Measurements from ENCODE around the gene USP32. TPM values are rescaled to one million over a fixed set of nuclear protein-coding genes. Genes with fewer than 3 reads are reported as not detected.
"Not testable (repeated sequence)": the region's sequence is repeated elsewhere in the genome, so short reads cannot be mapped to it uniquely, and the experiment has no call there.

USP32 gene
- total and polyA plus RNA-seq, 10 of the 15 experiments (the other 5 are each of a cell fraction or from before 2014, with no cell fraction given), result 7.8 to 37.3 (median 25.5) TPM

DNA sequence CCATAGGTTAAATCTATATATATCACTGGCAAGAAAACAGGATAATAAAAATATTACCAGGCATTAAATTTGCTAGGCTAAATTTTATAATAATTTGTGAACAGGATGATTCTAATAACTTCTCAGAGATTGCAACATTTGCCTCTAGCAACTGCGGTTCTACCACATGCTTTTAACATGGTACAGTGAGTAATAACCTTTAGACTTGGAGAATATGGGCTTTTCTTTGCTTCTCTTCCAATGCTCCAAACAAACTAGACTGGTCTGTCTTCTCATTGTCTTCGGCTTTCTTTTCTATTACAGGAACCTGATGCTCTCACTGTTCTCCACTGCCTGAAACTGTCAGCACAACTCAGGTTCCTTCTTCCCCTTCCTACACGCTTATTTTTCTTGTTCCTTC is 161.6 kb downstream of the USP32 start:
- in situ Hi-C loops (cut with MboI), result no loop called here
- Histone ChIP-seq H3K79me2 (ENCODE audit: control insufficient read depth, insufficient read depth, low read length) (no peaks in the 10 kb centered on the region), H3K4me3 (no peak overlapping the region), H3K27me3 (replicated peaks in 1 of 2; ENCODE audit: control insufficient read depth in 2 of 2, insufficient read depth in 2 of 2, low read length in 1 of 2) (no peaks in the 10 kb centered on the region), H4K20me1 (ENCODE audit: control insufficient read depth, insufficient read depth) (no peaks in the 10 kb centered on the region), H3K36me3 (ENCODE audit: control insufficient read depth in 2 of 2, insufficient read depth in 2 of 2, low read length in 1 of 2) (peaks cover 0 to 4% of the 10 kb centered on the region in 2 experiments; a peak in 1 of 4 replicates), H2AFZ (ENCODE audit: control insufficient read depth, low read depth, low read length) (no peak overlapping the region), H3K9me3 (replicated peaks; ENCODE audit: control insufficient read depth, insufficient read depth, low read length) (no peaks in the 10 kb centered on the region), H3K9ac (ENCODE audit: control insufficient read depth, insufficient read depth, low read length) (no peak overlapping the region), H3K4me1 (ENCODE audit: control insufficient read depth, insufficient read depth, low read length) (no peaks in the 10 kb centered on the region), H3K4me2 (ENCODE audit: control insufficient read depth, insufficient read depth) (no peak overlapping the region), H3K27ac (ENCODE audit: control insufficient read depth, insufficient read depth) (no peak overlapping the region)
- ATAC-seq, result no peak
- intact Hi-C loops (cut with micrococcal nuclease; ENCODE audit: unreplicated experiment), result no loop called here
- ChIA-PET POLR2A (no interaction called here), RAD21 (ENCODE audit: unreplicated experiment) (interaction anchor here (0.9 to 2.6 kb wide), 5 partner anchors 87 to 195 kb away, joined by 3 to 9 read pairs (median 5); no protein-coding TSS in a partner anchor), SMC1A (ENCODE audit: uncharacterized antibody, unreplicated experiment) (interaction anchor here (1.0 to 1.8 kb wide), 4 partner anchors 11 to 209 kb away, joined by 3 to 7 read pairs (median 3); partner anchors contain the start of gene HEATR6), CTCF (interaction anchor here (0.6 to 2.8 kb wide), 14 partner anchors 11 to 408 kb away, joined by 3 to 19 read pairs (median 5); no protein-coding TSS in a partner anchor)
- WGBS (ENCODE audit: insufficient coverage, insufficient replicate concordance, low lambda C conversion rate, missing lambda C conversion rate), result 93% methylated on average over 3 of the region's 3 CpGs
- TF ChIP-seq ZZZ3 (IDR thresholded peaks at IDR 0.05; ENCODE audit: control insufficient read depth, insufficient read length, low read depth), result no peak
- TF ChIP-seq ZNF622 (IDR thresholded peaks at IDR 0.05), result no peak
- no peak for TF ChIP-seq HCFC1 (IDR thresholded peaks at IDR 0.05; ENCODE audit: low read length)
- peak; percentile 34; the same call in 1 of the 2 replicates for TF ChIP-seq NFXL1 (IDR thresholded peaks at IDR 0.05; ENCODE audit: borderline replicate concordance)
- no peak for FAIRE-seq
- BruUV-seq (replicated peaks), result TSS peak; percentile 16
- no peak for DNase-seq (ENCODE audit: low read depth, low spot score)

DNA sequence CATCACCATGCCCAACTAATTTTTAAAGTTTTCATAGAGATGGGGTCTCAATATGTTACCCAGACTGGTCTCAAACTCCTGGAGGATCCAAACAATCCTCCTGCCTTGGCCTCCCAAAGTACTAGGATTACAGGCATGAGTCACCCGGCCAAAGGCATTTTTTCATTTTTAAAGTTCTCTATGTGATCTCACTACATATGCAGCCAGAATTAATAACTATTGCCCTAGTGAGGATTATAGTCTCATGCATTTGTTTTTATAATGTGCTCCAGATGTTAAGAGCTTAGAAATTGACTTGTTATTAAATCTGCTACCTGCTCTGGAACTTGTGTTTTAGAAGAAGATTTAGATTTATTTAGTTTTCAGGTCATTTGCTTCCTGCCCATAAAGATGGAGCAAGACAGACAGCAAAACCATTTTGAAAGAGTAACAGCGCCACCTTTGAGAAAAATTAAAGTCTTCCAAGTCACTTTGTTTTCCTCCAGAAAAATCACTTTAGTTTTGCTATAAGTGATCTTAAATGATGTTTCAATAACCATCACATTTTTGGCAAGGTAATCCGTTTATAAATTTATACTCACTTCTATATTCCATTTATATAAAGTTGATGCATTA is 162.6 kb downstream of the USP32 start:
- H3K4me1 ChIP-seq (ENCODE audit: control insufficient read depth, insufficient read depth, low read length), result no peaks in the 10 kb centered on the region
- no peaks in the 10 kb centered on the region for H3K9me3 ChIP-seq (replicated peaks; ENCODE audit: control insufficient read depth, insufficient read depth, low read length)
- H3K27me3 ChIP-seq (replicated peaks in 1 of 2; ENCODE audit: control insufficient read depth in 2 of 2, insufficient read depth in 2 of 2, low read length in 1 of 2), result no peaks in the 10 kb centered on the region
- peaks cover 0 to 4% of the 10 kb centered on the region in 2 experiments; a peak in 1 of 4 replicates for H3K36me3 ChIP-seq (ENCODE audit: control insufficient read depth in 2 of 2, insufficient read depth in 2 of 2, low read length in 1 of 2)
- ChIA-PET POLR2A (interaction anchor here (0.6 kb wide), 1 partner anchor 30 kb away, joined by 3 read pairs; no protein-coding TSS in a partner anchor), SMC1A (ENCODE audit: uncharacterized antibody, unreplicated experiment) (interaction anchor here (0.6 kb wide), 1 partner anchor 412 kb away, joined by 3 read pairs; no protein-coding TSS in a partner anchor), CTCF (interaction anchor here (1.0 kb wide), 2 partner anchors 22 to 191 kb away, joined by 3 read pairs; no protein-coding TSS in a partner anchor), RAD21 (ENCODE audit: unreplicated experiment) (no interaction called here)
- in situ Hi-C loops (cut with MboI), result no loop called here
- no peak overlapping the region for H3K4me3 ChIP-seq
- no peak overlapping the region for H3K27ac ChIP-seq (ENCODE audit: control insufficient read depth, insufficient read depth)
- WGBS (ENCODE audit: insufficient coverage, insufficient replicate concordance, low lambda C conversion rate, missing lambda C conversion rate), result 83% methylated on average over 3 of the region's 3 CpGs
- H3K79me2 ChIP-seq (ENCODE audit: control insufficient read depth, insufficient read depth, low read length), result no peaks in the 10 kb centered on the region
- no peak for DNase-seq (ENCODE audit: low read depth, low spot score)
- no peaks in the 10 kb centered on the region for H4K20me1 ChIP-seq (ENCODE audit: control insufficient read depth, insufficient read depth)
- no peak overlapping the region for H3K4me2 ChIP-seq (ENCODE audit: control insufficient read depth, insufficient read depth)
- H3K9ac ChIP-seq (ENCODE audit: control insufficient read depth, insufficient read depth, low read length), result no peak overlapping the region
- no peak for ATAC-seq
- H2AFZ ChIP-seq (ENCODE audit: control insufficient read depth, low read depth, low read length), result no peak overlapping the region
- intact Hi-C loops (cut with micrococcal nuclease; ENCODE audit: unreplicated experiment), result no loop called here
- no peak for FAIRE-seq
- 0 out of 2 replicates have a peak, but pooled peaks have one; percentile 11 for TF ChIP-seq NFXL1 (IDR thresholded peaks at IDR 0.05; ENCODE audit: borderline replicate concordance)
- no peak for TF ChIP-seq GATAD2B (conservative IDR thresholded peaks at IDR 0.05; ENCODE audit: low read depth)
- BruUV-seq (replicated peaks), result no TSS peak

DNA sequence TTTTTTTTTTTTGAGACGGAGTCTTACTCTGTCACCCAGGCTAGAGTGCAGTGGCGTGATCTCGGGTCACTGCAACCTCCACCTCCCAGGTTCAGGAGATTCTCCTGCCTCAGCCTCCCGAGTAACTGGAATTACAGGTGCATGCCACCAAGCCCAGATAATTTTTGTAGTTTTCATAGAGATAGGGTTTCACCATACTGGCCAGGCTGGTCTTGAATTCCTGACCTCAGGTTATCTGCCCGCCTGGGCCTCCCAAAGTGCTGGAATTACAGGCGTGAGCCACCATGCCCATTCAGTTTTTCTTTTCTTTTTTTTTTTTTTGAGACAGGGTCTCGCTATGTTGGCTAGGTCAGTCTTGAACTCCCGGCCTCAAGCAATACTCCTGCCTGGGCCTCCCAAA is 164.7 kb downstream of the USP32 start:
- ATAC-seq; H3K4me1 ChIP-seq (ENCODE audit: control insufficient read depth, insufficient read depth, low read length); BruUV-seq (replicated peaks); RAD21 ChIA-PET (ENCODE audit: unreplicated experiment); H3K4me3 ChIP-seq; H3K9me3 ChIP-seq (replicated peaks; ENCODE audit: control insufficient read depth, insufficient read depth, low read length); intact Hi-C loops (cut with micrococcal nuclease; ENCODE audit: unreplicated experiment); H3K27me3 ChIP-seq (replicated peaks in 1 of 2; ENCODE audit: control insufficient read depth in 2 of 2, insufficient read depth in 2 of 2, low read length in 1 of 2); SMC1A ChIA-PET (ENCODE audit: uncharacterized antibody, unreplicated experiment); H2AFZ ChIP-seq (ENCODE audit: control insufficient read depth, low read depth, low read length); FAIRE-seq; POLR2A ChIA-PET; H3K27ac ChIP-seq (ENCODE audit: control insufficient read depth, insufficient read depth); H4K20me1 ChIP-seq (ENCODE audit: control insufficient read depth, insufficient read depth); H3K79me2 ChIP-seq (ENCODE audit: control insufficient read depth, insufficient read depth, low read length); in situ Hi-C loops (cut with MboI); H3K9ac ChIP-seq (ENCODE audit: control insufficient read depth, insufficient read depth, low read length); H3K4me2 ChIP-seq (ENCODE audit: control insufficient read depth, insufficient read depth); DNase-seq (ENCODE audit: low read depth, low spot score): not testable (repeated sequence)
- CTCF ChIA-PET, result interaction anchor here (1.0 to 1.1 kb wide), 2 partner anchors 194 to 1072 kb away, joined by 3 read pairs; partner anchors contain the start of gene SKA2
- WGBS (ENCODE audit: insufficient coverage, insufficient replicate concordance, low lambda C conversion rate, missing lambda C conversion rate), result 95% methylated on average over 4 of the region's 8 CpGs
- peaks cover 0 to 10% of the 10 kb centered on the region in 2 experiments; a peak in 2 of 4 replicates for H3K36me3 ChIP-seq (ENCODE audit: control insufficient read depth in 2 of 2, insufficient read depth in 2 of 2, low read length in 1 of 2)

Measured in GM12878 (cell line).